HepG2 (cell line): ENCODE data around the gene STYXL1. TPM values are rescaled to one million over a fixed set of nuclear protein-coding genes. Genes with fewer than 3 reads are reported as not detected.

Experiments
- ATAC-seq: fragments of 200-7000 bp; cut with Tn5 transposase; 3 replicates; pipeline ENCODE4 v1.9.1; 2020; ENCODE audit warnings: mild to moderate bottlenecking, moderate library complexity
- BruUV-seq: library from RNA; stranded (reverse); fragments of 400-500 nt; replicated peaks from 2 replicates; lab custom pipeline; 2021; lab: Mats Ljungman, UMichigan
- CTCF ChIA-PET: fragments of 300-600 bp; formaldehyde crosslinking; extraction: SDS; loops from one replicate; lab custom pipeline; 2021; ENCODE audit warnings: low total read pairs, inconsistent platforms, low intra/inter-chr PET ratio; lab: Yijun Ruan, JAX
- POLR2A ChIA-PET: fragments of 350-600 bp; sonication (Branson Sonifier 250); formaldehyde crosslinking; loops from one replicate; lab custom pipeline; 2020; ENCODE audit warnings: antibody characterized with exemption, inconsistent platforms; lab: Yijun Ruan, JAX
- DNase-seq: peaks from one replicate; pipeline ENCODE4 v3.0.0-alpha.2; 2015; ENCODE audit warnings: low spot score
- FAIRE-seq: peaks from 3 replicates; lab custom pipeline; 2011; peaks lifted over from hg19 to GRCh38; lab: Jason Lieb, UNC
- H2AFZ ChIP-seq: one replicate; pipeline ENCODE4 v1.6.1; 2011; ENCODE audit warnings: low read length, inconsistent platforms
- H3K27ac ChIP-seq: fragments of 300-600 bp; 3 replicates; pipeline ENCODE4 v1.8.0; 2011; ENCODE audit warnings: mixed run types, mild to moderate bottlenecking, mixed read lengths, low read length, inconsistent platforms; ENCODE audit not compliant: insufficient read depth; ENCODE audit errors: extremely low read length
- H3K27me3 ChIP-seq, 2 experiments: fragments of 200-600 bp in 1 of 2; 2 replicates in 1 of 2; 3 replicates in 1 of 2; pipeline versions ENCODE4 v1.6.0 to v1.8.0; 2011; ENCODE audit warnings: low read length in 2 of 2, mild to moderate bottlenecking in 2 of 2, moderate library complexity in 2 of 2, inconsistent platforms in 1 of 2; ENCODE audit not compliant: insufficient read depth in 2 of 2, control insufficient read depth in 1 of 2
- H3K36me3 ChIP-seq, 2 experiments: fragments of 200-600 bp in 1 of 2; replicated peaks in 1 of 2; 2 replicates in 1 of 2; 3 replicates in 1 of 2; pipeline versions ENCODE4 v1.5.1 to v1.8.0; 2011; ENCODE audit warnings: low read length in 2 of 2, inconsistent platforms in 1 of 2; ENCODE audit not compliant: insufficient read depth in 2 of 2, control insufficient read depth in 1 of 2
- H3K4me1 ChIP-seq: 2 replicates; pipeline ENCODE4 v1.5.1; 2012; ENCODE audit warnings: low read length, inconsistent platforms; ENCODE audit not compliant: insufficient read depth
- H3K4me2 ChIP-seq: 2 replicates; pipeline ENCODE4 v1.6.0; 2011; ENCODE audit warnings: low read depth, low read length, inconsistent platforms
- H3K4me3 ChIP-seq, 3 experiments: fragments of 200-600 bp in 1 of 3; sonication (generic), shearing (Covaris generic) in 1 of 3; replicated peaks in 1 of 3; 2 replicates each; pipeline ENCODE4 v1.5.1; 2011 to 2016; ENCODE audit warnings: low read length in 3 of 3, inconsistent platforms in 2 of 3, low read depth in 2 of 3, mild to moderate bottlenecking in 2 of 3, control low read depth in 1 of 3, mixed read lengths in 1 of 3; ENCODE audit not compliant: insufficient read depth in 1 of 3
- H3K79me2 ChIP-seq: one replicate; pipeline ENCODE4 v1.6.1; 2011; ENCODE audit warnings: low read length, inconsistent platforms; ENCODE audit not compliant: insufficient read depth
- H3K9ac ChIP-seq: 2 replicates; pipeline ENCODE4 v1.6.0; 2011; ENCODE audit warnings: mild to moderate bottlenecking, low read depth, low read length, inconsistent platforms; ENCODE audit not compliant: insufficient read depth
- H3K9me3 ChIP-seq: 2 replicates; pipeline ENCODE4 v1.5.1; 2012; ENCODE audit warnings: mild to moderate bottlenecking, low read length
- H4K20me1 ChIP-seq: 2 replicates; pipeline ENCODE4 v1.6.0; 2011; ENCODE audit warnings: inconsistent platforms, mild to moderate bottlenecking, low read length, moderate library complexity; ENCODE audit not compliant: insufficient read depth
- ISL2 ChIP-seq: sonication (generic); formaldehyde crosslinking; IDR thresholded peaks from 2 replicates; pipeline ENCODE4 v1.5.0; 2020; ENCODE audit warnings: missing genetic modification reagents
- NFAT5 ChIP-seq: sonication (generic); formaldehyde crosslinking; IDR thresholded peaks from 2 replicates; pipeline ENCODE4 v1.4.0; 2020; ENCODE audit warnings: missing genetic modification reagents
- STAT6 ChIP-seq: sonication (generic); formaldehyde crosslinking; IDR thresholded peaks from 2 replicates; pipeline ENCODE4 v1.4.0; 2020; ENCODE audit warnings: missing genetic modification reagents, mild to moderate bottlenecking, borderline replicate concordance
- TP53 ChIP-seq: sonication (generic); formaldehyde crosslinking; conservative IDR thresholded peaks from 2 replicates; pipeline ENCODE4 v1.4.0; 2020; ENCODE audit warnings: missing genetic modification reagents
- ZBTB33 ChIP-seq: sonication (generic); formaldehyde crosslinking; IDR thresholded peaks from 2 replicates; pipeline ENCODE4 v1.4.0; 2020; ENCODE audit warnings: missing genetic modification reagents
- ZBTB4 ChIP-seq: sonication (generic); formaldehyde crosslinking; IDR thresholded peaks from 2 replicates; pipeline ENCODE4 v1.4.0; 2020; ENCODE audit warnings: missing genetic modification reagents, mild to moderate bottlenecking, borderline replicate concordance
- ZNF382 ChIP-seq: sonication (generic); formaldehyde crosslinking; IDR thresholded peaks from 2 replicates; pipeline ENCODE4 v1.5.0; 2020; ENCODE audit warnings: missing genetic modification reagents, mild to moderate bottlenecking, borderline replicate concordance
- ZNF777 ChIP-seq: sonication (generic); formaldehyde crosslinking; IDR thresholded peaks from 2 replicates; pipeline ENCODE4 v1.4.0; 2020; ENCODE audit warnings: missing genetic modification reagents
- ZSCAN12 ChIP-seq: sonication (generic); formaldehyde crosslinking; IDR thresholded peaks from 2 replicates; pipeline ENCODE4 v1.9.0; 2021; ENCODE audit warnings: mild to moderate bottlenecking, missing genetic modification reagents
- WGBS: methylation state at CpG from one replicate; pipeline ENCODE4 v1.1.6; 2017; ENCODE audit warnings: low lambda C conversion rate; 5-methylcytosine and 5-hydroxymethylcytosine counted together
- in situ Hi-C: cut with HindIII; loops from 2 replicates; pipeline ENCODE4 v1.10.0; 2017; ENCODE audit warnings: low pct_unique_long_range_greater_than_20kb; ENCODE audit not compliant: extremely low pct_ligation_motif_present
- intact Hi-C: fragments of 100-400 bp; cut with micrococcal nuclease; formaldehyde crosslinking; loops from one replicate; pipeline ENCODE4 v1.10.0; 2022; ENCODE audit not compliant: unreplicated experiment
- polyA plus RNA-seq, 8 experiments: library from polyadenylated mRNA; depleted of rRNA in 3 of 8; stranded (reverse) in 7 of 8; unstranded in 1 of 8; fragments of >200 nt; fragmentation: Illumina TruSeq in 4 of 8; extraction: Trizol in 4 of 8; gene quantifications; 2 replicates each; pipeline versions ENCODE4 v1.2.1 to v1.2.3, GENCODE V29; 2011 to 2016; ENCODE audit warnings: low read depth in 4 of 8, missing spikeins in 1 of 8, mixed read lengths in 1 of 8; ENCODE audit not compliant: insufficient read depth in 1 of 8
- total RNA-seq, 5 experiments: library from RNA; depleted of rRNA; stranded (reverse); fragments of >200 nt; fragmentation: Illumina TruSeq; extraction: Trizol; gene quantifications; 2 replicates each; pipeline ENCODE4 v1.2.3, GENCODE V29; 2016; ENCODE audit warnings: low read depth in 1 of 5

The STYXL1 gene
- total and polyA plus RNA-seq, 2 of the 13 experiments (the other 11 are each of a cell fraction or from before 2014, with no cell fraction given): 23.9 to 38.3 TPM

- no peak for ATAC-seq
- Histone ChIP-seq H3K79me2 (peaks cover 38% of the 10 kb centered on the region), H3K4me2 (no peak overlapping the region), H3K9ac (no peak overlapping the region), H3K4me3 (no peak overlapping the region), H3K27ac (no peak overlapping the region), H4K20me1 (no peaks in the 10 kb centered on the region), H2AFZ (no peak overlapping the region), H3K36me3 (peaks cover 31 to 90% of the 10 kb centered on the region in 2 experiments), H3K27me3 (no peaks in the 10 kb centered on the region), H3K9me3 (no peaks in the 10 kb centered on the region), H3K4me1 (peaks cover 60% of the 10 kb centered on the region)
- ChIA-PET POLR2A (interaction anchor here (1.1 kb wide), 1 partner anchor 8 kb away, joined by 5 read pairs; the partner anchor contains the start of genes MDH2 and STYXL1), CTCF (no interaction called here)
- no peak for FAIRE-seq
- BruUV-seq: no TSS peak
- in situ Hi-C loops (no loop called here), intact Hi-C loops (no loop called here)
- no peak for DNase-seq
- 87% methylated on average over 7 of the region's 7 CpGs for WGBS
- TF ChIP-seq ZBTB4 (CRISPR knock-in tag): no peak
- TF ChIP-seq ZBTB33 (CRISPR knock-in tag): no peak
- TF ChIP-seq ZNF777 (CRISPR knock-in tag): no peak
- TF ChIP-seq NFAT5 (CRISPR knock-in tag): no peak
- no peak for TF ChIP-seq ZNF382
- TF ChIP-seq TP53 (CRISPR knock-in tag): no peak
- TF ChIP-seq ISL2: no peak
- TF ChIP-seq ZSCAN12 (CRISPR knock-in tag): no peak
- TF ChIP-seq STAT6: no peak
Measured at GRCh38 chr7:76056241-76056640, 8.4 kb upstream of the STYXL1 start.
